Psoas muscle (tissue), 8 donors: ENCODE measurements around the gene FBXL19. TPM values are rescaled to one million over a fixed set of nuclear protein-coding genes. Genes with fewer than 3 reads are reported as not detected.

Experiments
- ATAC-seq, 4 donors: fragments of 200-7000 bp; cut with Tn5 transposase; one replicate each; pipeline ENCODE4 v1.9.1; 2020; ENCODE audit warnings: moderate library complexity in 3 of 4, mild to moderate bottlenecking in 2 of 4
- DNase-seq, 2 donors: peaks; one replicate each; pipeline ENCODE4 v3.0.0-alpha.2; 2020
- H3K27ac ChIP-seq: fragments of 200-600 bp; one replicate; pipeline ENCODE4 v1.8.0; 2022
- H3K27me3 ChIP-seq, 3 donors: fragments of 200-600 bp in 1 of 3; one replicate each; pipeline versions ENCODE4 v1.6.1 to v1.8.0; 2013 to 2022; ENCODE audit warnings: low read length in 2 of 3, mild to moderate bottlenecking in 2 of 3, moderate library complexity in 1 of 3; ENCODE audit not compliant: insufficient read depth in 3 of 3
- H3K36me3 ChIP-seq, 2 donors: fragments of 200-600 bp in 1 of 2; one replicate each; pipeline versions ENCODE4 v1.6.1 to v1.8.0; 2013 to 2022; ENCODE audit warnings: low read depth in 1 of 2, mild to moderate bottlenecking in 1 of 2, moderate library complexity in 1 of 2; ENCODE audit not compliant: insufficient read depth in 1 of 2
- H3K4me1 ChIP-seq: fragments of 200-600 bp; one replicate; pipeline ENCODE4 v1.8.0; 2022
- H3K4me3 ChIP-seq: fragments of 200-600 bp; one replicate; pipeline ENCODE4 v1.8.0; 2022; ENCODE audit warnings: mild to moderate bottlenecking
- H3K9me3 ChIP-seq: fragments of 200-600 bp; one replicate; pipeline ENCODE4 v1.8.0; 2022
- WGBS, 3 donors: extraction: QIAGEN DNeasy Blood & Tissue Kit; methylation state at CpG; one replicate each; pipeline versions ENCODE4 v1.1.6 to v1.1.7; 2013; 5-methylcytosine and 5-hydroxymethylcytosine counted together
- intact Hi-C, 2 donors: fragments of 100-400 bp; cut with DNase I; formaldehyde crosslinking; loops; one replicate each; pipeline versions ENCODE4 v1.11.0 to v1.14.2; 2022
- polyA plus RNA-seq, 3 donors: library from polyadenylated mRNA; stranded (reverse); fragments of 200-250 nt; gene quantifications; one replicate each; pipeline ENCODE4 v1.2.3, GENCODE V29; 2013
- total RNA-seq, 4 donors: library from RNA; stranded (reverse); fragmentation: NEBNext Ultra II Directional in 2 of 4; extraction: Animal tissue kit (Norgen Biotek cat#: 25700) in 2 of 4; gene quantifications; one replicate each; pipeline versions ENCODE4 v1.2.1 to v1.2.4, GENCODE V29; 2021 to 2023
- TF ChIP-seq, protein P1 (sequence below): fragments of 200-600 bp; IDR thresholded peaks from one replicate; pipeline ENCODE4 v1.8.0; 2022; ENCODE audit warnings: antibody characterized with exemption
- donor health status: healthy with polysubstance abuse.
- donor health status: DM: no; HTN: no; CAD: no; lungs with moderate emphysema.
- donor health status: Bipolar disorder and iron deficiency.
- donor health status: healthy.
- donor health status: DM: yes; HTN: yes; CAD: no.
- donor health status: DM: no; HTN: no; CAD: no.
- donor health status: DM: no; HTN: no; CAD: no.
- donor health status: DM: yes; HTN: yes; CAD: no.

FBXL19 gene
- total and polyA plus RNA-seq, 7 donors: 2.8 to 5.4 (median 4.1) TPM

DNA sequence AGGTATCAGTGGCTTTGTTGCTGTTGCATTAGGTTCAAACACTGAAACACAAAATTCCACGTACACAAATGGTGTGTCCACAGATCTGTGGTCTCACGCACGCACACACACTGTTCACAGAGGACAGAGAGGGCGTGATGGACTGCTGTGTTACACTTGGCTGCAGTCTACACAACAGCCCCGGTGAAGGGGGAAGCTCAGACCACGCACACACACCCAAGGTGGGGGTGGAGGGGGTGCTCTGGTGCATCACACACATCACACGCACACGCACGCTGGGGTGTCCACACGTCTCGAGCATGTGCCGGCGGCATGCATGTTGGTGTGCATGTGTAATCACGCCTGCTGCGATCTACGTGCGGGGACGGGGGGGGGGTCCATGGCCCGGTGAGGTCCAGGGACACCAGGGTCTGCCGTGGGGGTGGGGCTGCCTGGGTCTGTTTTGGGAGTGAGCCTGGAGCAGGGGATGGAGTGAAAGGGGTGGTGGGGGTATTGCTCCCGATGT lies 69.0 kb downstream of the FBXL19 start:
- TF ChIP-seq, protein P1, sequence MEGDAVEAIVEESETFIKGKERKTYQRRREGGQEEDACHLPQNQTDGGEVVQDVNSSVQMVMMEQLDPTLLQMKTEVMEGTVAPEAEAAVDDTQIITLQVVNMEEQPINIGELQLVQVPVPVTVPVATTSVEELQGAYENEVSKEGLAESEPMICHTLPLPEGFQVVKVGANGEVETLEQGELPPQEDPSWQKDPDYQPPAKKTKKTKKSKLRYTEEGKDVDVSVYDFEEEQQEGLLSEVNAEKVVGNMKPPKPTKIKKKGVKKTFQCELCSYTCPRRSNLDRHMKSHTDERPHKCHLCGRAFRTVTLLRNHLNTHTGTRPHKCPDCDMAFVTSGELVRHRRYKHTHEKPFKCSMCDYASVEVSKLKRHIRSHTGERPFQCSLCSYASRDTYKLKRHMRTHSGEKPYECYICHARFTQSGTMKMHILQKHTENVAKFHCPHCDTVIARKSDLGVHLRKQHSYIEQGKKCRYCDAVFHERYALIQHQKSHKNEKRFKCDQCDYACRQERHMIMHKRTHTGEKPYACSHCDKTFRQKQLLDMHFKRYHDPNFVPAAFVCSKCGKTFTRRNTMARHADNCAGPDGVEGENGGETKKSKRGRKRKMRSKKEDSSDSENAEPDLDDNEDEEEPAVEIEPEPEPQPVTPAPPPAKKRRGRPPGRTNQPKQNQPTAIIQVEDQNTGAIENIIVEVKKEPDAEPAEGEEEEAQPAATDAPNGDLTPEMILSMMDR: no peak
- Histone ChIP-seq H3K4me3 (no peak overlapping the region), H3K9me3 (no peaks in the 10 kb centered on the region), H3K27ac (no peak overlapping the region), H3K36me3 (no peaks in the 10 kb centered on the region), H3K27me3 (no peaks in the 10 kb centered on the region), H3K4me1 (no peaks in the 10 kb centered on the region)
- intact Hi-C loops: loop anchor here in 1 of 2 donors (10.0 kb wide), 1 partner anchor 62 kb away; no protein-coding TSS in a partner anchor
- WGBS, 3 donors: 84 to 91% (median 86%) methylated on average over 18 to 21 of the region's 21 CpGs
- ATAC-seq (no peak), DNase-seq (no peak)

DNA sequence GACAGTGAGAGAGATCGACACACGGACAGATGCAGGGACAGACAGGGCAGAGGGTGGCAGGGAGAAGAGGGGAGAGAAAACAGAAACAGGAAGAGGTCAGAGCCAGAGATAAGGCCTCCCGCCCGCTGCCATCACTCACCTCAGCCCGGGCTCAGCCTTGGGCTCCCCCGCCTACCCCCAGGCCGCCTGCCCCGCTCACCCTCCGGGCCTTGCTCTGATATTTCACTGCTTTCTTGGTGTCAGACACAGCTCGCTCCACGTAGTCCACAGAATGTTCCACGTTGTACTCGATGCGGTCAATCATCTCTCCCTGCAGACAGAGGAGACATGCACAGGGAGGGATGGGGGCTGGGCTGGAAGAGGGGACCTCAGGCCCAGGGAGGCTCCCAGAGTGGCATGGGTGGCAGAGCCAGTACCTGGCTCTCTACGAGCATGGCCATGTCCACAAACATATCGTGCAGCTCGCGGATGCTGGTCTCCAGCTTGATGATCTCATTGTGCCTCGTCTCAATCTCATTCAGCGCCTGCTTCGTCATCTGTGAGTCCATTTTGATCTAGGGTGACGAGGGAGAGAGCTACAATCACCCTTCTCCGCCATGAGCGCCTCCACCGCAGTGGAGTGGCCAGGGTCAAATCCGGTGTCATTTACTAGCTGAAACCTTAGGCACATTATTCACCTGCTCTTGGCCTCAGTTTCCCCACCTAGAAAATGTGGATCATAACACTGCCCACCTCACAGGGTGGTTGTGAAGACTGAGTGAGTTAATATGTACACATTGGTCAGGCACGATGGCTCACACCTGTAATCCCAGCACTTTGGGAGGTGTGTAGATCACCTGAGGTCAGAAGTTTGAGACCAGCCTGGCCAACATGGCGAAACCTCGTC lies 69.8 kb downstream of the FBXL19 start:
- no peaks in the 10 kb centered on the region for H3K27me3 ChIP-seq
- no peaks in the 10 kb centered on the region for H3K9me3 ChIP-seq
- no peak overlapping the region for H3K4me3 ChIP-seq
- DNase-seq (no peak), ATAC-seq (no peak)
- intact Hi-C loops: loop anchor here in 1 of 2 donors (10.0 kb wide), 1 partner anchor 62 kb away; no protein-coding TSS in a partner anchor
- H3K27ac ChIP-seq: no peak overlapping the region
- H3K36me3 ChIP-seq: no peaks in the 10 kb centered on the region
- WGBS, 3 donors: 82 to 89% (median 86%) methylated on average over 27 to 29 of the region's 29 CpGs
- peaks cover 6% of the 10 kb centered on the region for H3K4me1 ChIP-seq
- TF ChIP-seq, protein P1: no peak

DNA sequence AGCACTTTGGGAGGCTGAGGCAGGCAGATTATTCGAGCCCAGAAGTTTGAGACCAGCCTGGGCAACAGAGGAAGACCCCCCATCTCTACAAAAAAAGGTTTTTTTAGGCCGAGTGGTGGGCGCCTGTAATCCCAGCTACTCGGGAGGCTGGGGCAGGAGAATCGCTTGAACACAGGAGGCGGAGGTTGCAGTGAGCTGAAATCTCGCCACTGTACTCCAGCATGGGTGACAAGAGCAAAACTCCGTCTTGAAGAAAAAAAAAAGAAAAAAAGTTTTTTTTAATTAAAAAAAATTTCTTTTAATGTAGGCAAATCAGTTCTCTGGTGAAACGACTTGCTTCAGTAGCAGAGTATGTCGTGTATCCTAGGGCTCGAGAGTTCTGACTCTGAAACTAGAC lies 72.6 kb downstream of the FBXL19 start:
- intact Hi-C loops: loop anchor here in 1 of 2 donors (5.0 to 10.0 kb wide), 2 partner anchors 36 to 59 kb away; partner anchors contain the start of gene STX4
- Histone ChIP-seq H3K4me3 (no peak overlapping the region), H3K9me3 (no peaks in the 10 kb centered on the region), H3K36me3 (no peaks in the 10 kb centered on the region), H3K27me3 (no peaks in the 10 kb centered on the region), H3K27ac (peak overlapping the region; percentile 55), H3K4me1 (peaks cover 6% of the 10 kb centered on the region)
- ATAC-seq (no peak), DNase-seq (no peak)
- WGBS, 3 donors: 77 to 83% (median 79%) methylated on average over 11 of the region's 11 CpGs
- TF ChIP-seq, protein P1: no peak

DNA sequence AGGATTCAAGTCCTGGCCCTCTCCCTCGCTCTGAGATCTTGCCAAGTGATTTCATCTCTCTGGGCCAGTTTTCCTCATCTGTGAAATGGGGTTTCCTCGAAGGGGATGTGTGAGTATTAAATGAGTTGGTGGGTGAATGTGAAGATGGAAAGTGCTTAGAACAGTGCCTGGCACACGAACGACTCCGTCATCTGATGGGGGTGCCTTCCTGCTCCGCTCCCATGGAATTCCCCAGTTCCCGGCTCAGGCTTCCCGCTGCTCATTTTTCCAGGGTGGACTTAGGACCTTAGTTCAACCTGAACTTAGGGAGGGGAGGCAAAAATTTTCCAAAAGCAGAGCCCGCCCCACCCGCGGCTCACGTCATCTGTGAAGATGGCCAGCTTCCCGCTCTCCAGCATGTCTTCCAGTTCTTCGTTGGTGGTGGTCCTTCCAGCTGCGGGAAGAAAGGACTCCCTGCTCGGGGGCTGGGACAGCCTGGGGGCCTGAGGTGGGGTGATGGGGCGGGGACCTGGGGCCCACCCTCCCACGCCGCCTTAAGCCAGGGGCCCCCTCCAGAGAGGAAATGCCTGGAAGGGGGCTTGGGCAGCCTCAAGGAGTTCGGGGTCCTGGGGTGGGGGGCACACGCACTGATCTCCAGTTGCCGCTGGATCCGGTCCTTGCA lies 73.1 kb downstream of the FBXL19 start:
- intact Hi-C loops: loop anchor here in 1 of 2 donors (5.0 to 10.0 kb wide), 2 partner anchors 36 to 58 kb away; partner anchors contain the start of gene STX4
- no peak for DNase-seq
- 13 to 21% (median 18%) methylated on average over 23 of the region's 23 CpGs for WGBS, 3 donors

More for the DNA sequence above, 73.1 kb downstream of the FBXL19 start:
- peak overlapping the region; percentile 55 for H3K27ac ChIP-seq
- TF ChIP-seq, protein P1: no peak
- peak; percentile 2 to 27 (median 6) for ATAC-seq
- no peaks in the 10 kb centered on the region for H3K27me3 ChIP-seq
- H3K4me3 ChIP-seq: peak overlapping the region; percentile 73
- peaks cover 6% of the 10 kb centered on the region for H3K4me1 ChIP-seq
- H3K9me3 ChIP-seq: no peaks in the 10 kb centered on the region
- H3K36me3 ChIP-seq: no peaks in the 10 kb centered on the region
